ENCODE data around the gene METTL1. TPM values are rescaled to one million over a fixed set of nuclear protein-coding genes. Genes with fewer than 3 reads are reported as not detected.
A peak's percentile ranks its signal among the peaks of the same experiment; 100 is the strongest.
"Not testable (repeated sequence)": the region's sequence is repeated elsewhere in the genome, so short reads cannot be mapped to it uniquely, and the experiment has no call there.

Gene METTL1
- polyA plus RNA-seq (2013, experiment 1 of 2) = 8.6 TPM
- polyA plus RNA-seq (2013, experiment 2 of 2) = 10.3 TPM

- no peak within 1 kb of the TSS for H2BK5ac ChIP-seq (ENCODE audit: low read depth, low read length, poor library complexity, severe bottlenecking)
- peak within 1 kb of the TSS; percentile 74 for H2AFZ ChIP-seq (ENCODE audit: low read depth, low read length)
- peak; percentile 98 for DNase-seq
- under 1% methylated on average over 23 of the region's 28 CpGs for WGBS
- H3K4me1 ChIP-seq (ENCODE audit: control insufficient read depth, insufficient read depth, low read depth, low read length) = peaks cover 13% of the 10 kb centered on the region
- H3K14ac ChIP-seq (ENCODE audit: low read length in 2 of 2) = peak within 1 kb of the TSS in 1 of 2 experiments; percentile 46
- peak within 1 kb of the TSS; percentile 73 for H4K8ac ChIP-seq (ENCODE audit: low read length)
- peaks cover 15% of the 10 kb centered on the region for H3K79me1 ChIP-seq (replicated peaks; ENCODE audit: low read length, poor library complexity, severe bottlenecking)
- H3K18ac ChIP-seq (ENCODE audit: low read depth in 1 of 2, low read length in 2 of 2) = peak within 1 kb of the TSS; percentile 68 to 99
- peak within 1 kb of the TSS; percentile 89 for H3K27ac ChIP-seq (ENCODE audit: low read length, poor library complexity, severe bottlenecking)
- no peak within 1 kb of the TSS for H2BK120ac ChIP-seq (ENCODE audit: low read depth, low read length)
- peak within 1 kb of the TSS; percentile 95 for H3K9ac ChIP-seq (ENCODE audit: low read length)
- peak within 1 kb of the TSS; percentile 23 to 91 for H2BK12ac ChIP-seq (ENCODE audit: low read length in 2 of 2)
- peak within 1 kb of the TSS; percentile 30 for H2BK15ac ChIP-seq (ENCODE audit: low read depth, poor library complexity, severe bottlenecking)
- H4K91ac ChIP-seq (ENCODE audit: low read length) = peak within 1 kb of the TSS; percentile 91
- peaks cover 25 to 50% of the 10 kb centered on the region in 2 experiments for H3K36me3 ChIP-seq (ENCODE audit: control insufficient read depth in 1 of 2, insufficient read depth in 2 of 2, low read depth in 1 of 2, low read length in 2 of 2)
- H3K4me2 ChIP-seq (ENCODE audit: low read length, poor library complexity, severe bottlenecking) = peak within 1 kb of the TSS; percentile 99
- no peaks in the 10 kb centered on the region for H3K9me3 ChIP-seq (ENCODE audit: control insufficient read depth, low read length)
- peaks cover 7 to 9% of the 10 kb centered on the region in 2 experiments for H3K27me3 ChIP-seq (ENCODE audit: control insufficient read depth in 1 of 2, insufficient read depth in 1 of 2, low read length in 2 of 2)
- no peak within 1 kb of the TSS for H2AK5ac ChIP-seq (ENCODE audit: low read length, severe bottlenecking)
- H3K4ac ChIP-seq (ENCODE audit: low read depth in 1 of 2, low read length in 2 of 2) = peak within 1 kb of the TSS; percentile 39 to 97
- peak within 1 kb of the TSS; percentile 70 to 98 for H3K4me3 ChIP-seq (ENCODE audit: insufficient read depth in 1 of 2, low read depth in 1 of 2, low read length in 2 of 2)
- H3K23ac ChIP-seq (ENCODE audit: low read length in 2 of 2) = peak within 1 kb of the TSS in 1 of 2 experiments; percentile 23
Measured at GRCh38 chr12:57771873-57772428, at the start of gene METTL1. Gene METTL1 (minus strand): TSS chr12:57772105. CDS start chr12:57772083, 22 bp downstream.

GRCh38 chr12:57821015-57821414 is 49.1 kb upstream of the METTL1 start:
- H3K14ac ChIP-seq (ENCODE audit: low read length in 2 of 2); H3K27ac ChIP-seq (ENCODE audit: low read length, poor library complexity, severe bottlenecking); H3K23ac ChIP-seq (ENCODE audit: low read length in 2 of 2): not testable (repeated sequence)

GRCh38 chr12:57820119-57820518 is 48.2 kb upstream of the METTL1 start:
- not testable (repeated sequence) for H3K27me3 ChIP-seq (ENCODE audit: control insufficient read depth in 1 of 2, insufficient read depth in 1 of 2, low read length in 2 of 2); H2BK120ac ChIP-seq (ENCODE audit: low read depth, low read length); H2AK5ac ChIP-seq (ENCODE audit: low read length, severe bottlenecking); H4K8ac ChIP-seq (ENCODE audit: low read length); H2AFZ ChIP-seq (ENCODE audit: low read depth, low read length); H3K4me3 ChIP-seq (ENCODE audit: insufficient read depth in 1 of 2, low read depth in 1 of 2, low read length in 2 of 2); H2BK15ac ChIP-seq (ENCODE audit: low read depth, poor library complexity, severe bottlenecking); H3K27ac ChIP-seq (ENCODE audit: low read length, poor library complexity, severe bottlenecking); H3K4me1 ChIP-seq (ENCODE audit: control insufficient read depth, insufficient read depth, low read depth, low read length); DNase-seq; H3K9me3 ChIP-seq (ENCODE audit: control insufficient read depth, low read length); H2BK12ac ChIP-seq (ENCODE audit: low read length in 2 of 2); H3K9ac ChIP-seq (ENCODE audit: low read length); H3K14ac ChIP-seq (ENCODE audit: low read length in 2 of 2); H3K4me2 ChIP-seq (ENCODE audit: low read length, poor library complexity, severe bottlenecking); H3K4ac ChIP-seq (ENCODE audit: low read depth in 1 of 2, low read length in 2 of 2); H3K18ac ChIP-seq (ENCODE audit: low read depth in 1 of 2, low read length in 2 of 2); H3K23ac ChIP-seq (ENCODE audit: low read length in 2 of 2); H4K91ac ChIP-seq (ENCODE audit: low read length); H2BK5ac ChIP-seq (ENCODE audit: low read depth, low read length, poor library complexity, severe bottlenecking)
- Histone ChIP-seq H3K36me3 (ENCODE audit: control insufficient read depth in 1 of 2, insufficient read depth in 2 of 2, low read depth in 1 of 2, low read length in 2 of 2) (peaks cover 77 to 92% of the 10 kb centered on the region in 2 experiments), H3K79me1 (replicated peaks; ENCODE audit: low read length, poor library complexity, severe bottlenecking) (peaks cover 35% of the 10 kb centered on the region)
- WGBS = 84% methylated on average over 8 of the region's 8 CpGs

More at GRCh38 chr12:57821015-57821414, 49.1 kb upstream of the METTL1 start:
- not testable (repeated sequence) for H3K4ac ChIP-seq (ENCODE audit: low read depth in 1 of 2, low read length in 2 of 2); H3K4me2 ChIP-seq (ENCODE audit: low read length, poor library complexity, severe bottlenecking); H4K91ac ChIP-seq (ENCODE audit: low read length); H2AK5ac ChIP-seq (ENCODE audit: low read length, severe bottlenecking); DNase-seq; H2BK120ac ChIP-seq (ENCODE audit: low read depth, low read length); H2BK12ac ChIP-seq (ENCODE audit: low read length in 2 of 2); H3K27me3 ChIP-seq (ENCODE audit: control insufficient read depth in 1 of 2, insufficient read depth in 1 of 2, low read length in 2 of 2); H3K18ac ChIP-seq (ENCODE audit: low read depth in 1 of 2, low read length in 2 of 2); H3K4me3 ChIP-seq (ENCODE audit: insufficient read depth in 1 of 2, low read depth in 1 of 2, low read length in 2 of 2); H3K9me3 ChIP-seq (ENCODE audit: control insufficient read depth, low read length); H2BK5ac ChIP-seq (ENCODE audit: low read depth, low read length, poor library complexity, severe bottlenecking); H3K9ac ChIP-seq (ENCODE audit: low read length); H2AFZ ChIP-seq (ENCODE audit: low read depth, low read length); H3K4me1 ChIP-seq (ENCODE audit: control insufficient read depth, insufficient read depth, low read depth, low read length)
- peak overlapping the region; percentile 41 for H4K8ac ChIP-seq (ENCODE audit: low read length)
- H3K79me1 ChIP-seq (replicated peaks; ENCODE audit: low read length, poor library complexity, severe bottlenecking) = peaks cover 41% of the 10 kb centered on the region
- 98% methylated on average over 4 of the region's 5 CpGs for WGBS
- peak overlapping the region; percentile 61 for H2BK15ac ChIP-seq (ENCODE audit: low read depth, poor library complexity, severe bottlenecking)
- peaks cover 75 to 93% of the 10 kb centered on the region in 2 experiments for H3K36me3 ChIP-seq (ENCODE audit: control insufficient read depth in 1 of 2, insufficient read depth in 2 of 2, low read depth in 1 of 2, low read length in 2 of 2)

- not testable (repeated sequence) for H2BK5ac ChIP-seq (ENCODE audit: low read depth, low read length, poor library complexity, severe bottlenecking); H3K4ac ChIP-seq (ENCODE audit: low read depth in 1 of 2, low read length in 2 of 2); H3K9me3 ChIP-seq (ENCODE audit: control insufficient read depth, low read length); H4K8ac ChIP-seq (ENCODE audit: low read length); H2AK5ac ChIP-seq (ENCODE audit: low read length, severe bottlenecking); H3K4me1 ChIP-seq (ENCODE audit: control insufficient read depth, insufficient read depth, low read depth, low read length); H4K91ac ChIP-seq (ENCODE audit: low read length); H3K18ac ChIP-seq (ENCODE audit: low read depth in 1 of 2, low read length in 2 of 2); DNase-seq; H3K14ac ChIP-seq (ENCODE audit: low read length in 2 of 2); H3K27me3 ChIP-seq (ENCODE audit: control insufficient read depth in 1 of 2, insufficient read depth in 1 of 2, low read length in 2 of 2); H2BK15ac ChIP-seq (ENCODE audit: low read depth, poor library complexity, severe bottlenecking); H2BK12ac ChIP-seq (ENCODE audit: low read length in 2 of 2); H3K4me2 ChIP-seq (ENCODE audit: low read length, poor library complexity, severe bottlenecking); H2AFZ ChIP-seq (ENCODE audit: low read depth, low read length); H3K27ac ChIP-seq (ENCODE audit: low read length, poor library complexity, severe bottlenecking); H3K4me3 ChIP-seq (ENCODE audit: insufficient read depth in 1 of 2, low read depth in 1 of 2, low read length in 2 of 2); H3K23ac ChIP-seq (ENCODE audit: low read length in 2 of 2); H2BK120ac ChIP-seq (ENCODE audit: low read depth, low read length); H3K9ac ChIP-seq (ENCODE audit: low read length)
- Histone ChIP-seq H3K79me1 (replicated peaks; ENCODE audit: low read length, poor library complexity, severe bottlenecking) (peaks cover 17% of the 10 kb centered on the region), H3K36me3 (ENCODE audit: control insufficient read depth in 1 of 2, insufficient read depth in 2 of 2, low read depth in 1 of 2, low read length in 2 of 2) (peaks cover 68 to 79% of the 10 kb centered on the region in 2 experiments)
- 89% methylated on average over 3 of the region's 3 CpGs for WGBS
Measured at GRCh38 chr12:57817990-57818331, 46.1 kb upstream of the METTL1 start.

Data from mesenchymal stem cell (in vitro differentiated cells and primary cell).